TTC549 (cell line): ENCODE data around the gene SLC25A20.

ENCODE experiments used
- FAIRE-seq: peaks from 2 replicates; lab custom pipeline; 2012; peaks lifted over from hg19 to GRCh38; lab: Jason Lieb, UNC

Gene SLC25A20

GRCh38 chr3:48897460-48898376, 964 bp downstream of the SLC25A20 start:
- no peak for FAIRE-seq

- FAIRE-seq: no peak
These were observed 1.7 kb downstream of the SLC25A20 start for GRCh38 chr3:48896936-48897335.

GRCh38 chr3:48894516-48894915, 4.2 kb downstream of the SLC25A20 start:
- no peak for FAIRE-seq

- no peak for FAIRE-seq
These were observed 7.1 kb downstream of the SLC25A20 start for GRCh38 chr3:48891606-48892005.

GRCh38 chr3:48885753-48886152, 12.9 kb downstream of the SLC25A20 start:
- no peak for FAIRE-seq

GRCh38 chr3:48881652-48882114, 17.0 kb downstream of the SLC25A20 start:
- FAIRE-seq: no peak

- FAIRE-seq: no peak
These were observed 17.7 kb downstream of the SLC25A20 start for GRCh38 chr3:48881006-48881405.

GRCh38 chr3:48879994-48880377, 18.7 kb downstream of the SLC25A20 start:
- FAIRE-seq: no peak

- FAIRE-seq: no peak
These were observed 19.2 kb downstream of the SLC25A20 start for GRCh38 chr3:48879307-48879993.

- FAIRE-seq: no peak
These were observed 21.0 kb downstream of the SLC25A20 start for GRCh38 chr3:48877671-48878070.

- no peak for FAIRE-seq
These were observed 35.6 kb downstream of the SLC25A20 start for GRCh38 chr3:48863122-48863521.

- FAIRE-seq: no peak
These were observed 39.5 kb downstream of the SLC25A20 start for GRCh38 chr3:48859206-48859605.

GRCh38 chr3:48858709-48859108, 40.0 kb downstream of the SLC25A20 start:
- FAIRE-seq: no peak

- FAIRE-seq: no peak
These were observed 41.0 kb downstream of the SLC25A20 start for GRCh38 chr3:48857641-48858040.

GRCh38 chr3:48856469-48856868, 42.2 kb downstream of the SLC25A20 start:
- no peak for FAIRE-seq

GRCh38 chr3:48855681-48856447, 42.8 kb downstream of the SLC25A20 start:
- FAIRE-seq: no peak

GRCh38 chr3:48852151-48852550, 46.5 kb downstream of the SLC25A20 start:
- FAIRE-seq: no peak

GRCh38 chr3:48851407-48851806, 47.3 kb downstream of the SLC25A20 start:
- no peak for FAIRE-seq

- no peak for FAIRE-seq
These were observed 49.7 kb downstream of the SLC25A20 start for GRCh38 chr3:48848816-48849515.

- FAIRE-seq: no peak
These were observed 50.9 kb downstream of the SLC25A20 start, which contains the start of gene PRKAR2A for GRCh38 chr3:48847504-48848423. Gene PRKAR2A, minus strand, starts transcription at chr3:48847874. Its CDS starts 278 bp downstream, at chr3:48847596.

- FAIRE-seq: no peak
These were observed 51.6 kb downstream of the SLC25A20 start for GRCh38 chr3:48847053-48847503.
